GM18499 (cell line): Measurements from ENCODE around the gene PRKG1.

Experiments used
- ATAC-seq: cut with Tn5 transposase; IDR thresholded peaks from one replicate; pipeline ENCODE4 v1.9.1; 2021; ENCODE audit warnings: moderate number of reproducible peaks; ENCODE audit not compliant: insufficient read depth, unreplicated experiment

The PRKG1 gene

GRCh38 chr10:51765284-51765971 lies 691.1 kb downstream of the PRKG1 start:
- ATAC-seq, result no peak

- ATAC-seq, result no peak
Observed at GRCh38 chr10:51766423-51767102, 692.3 kb downstream of the PRKG1 start.

- no peak for ATAC-seq
Observed at GRCh38 chr10:51767103-51767763, 692.9 kb downstream of the PRKG1 start.

- no peak for ATAC-seq
Observed at GRCh38 chr10:51768886-51769465, 694.7 kb downstream of the PRKG1 start.

- ATAC-seq, result no peak
Observed at GRCh38 chr10:51770709-51771108, 696.4 kb downstream of the PRKG1 start.

- no peak for ATAC-seq
Observed at GRCh38 chr10:51772387-51772786, 698.1 kb downstream of the PRKG1 start.

- ATAC-seq, result no peak
Observed at GRCh38 chr10:51773681-51774080, 699.4 kb downstream of the PRKG1 start.

GRCh38 chr10:51783941-51784340 lies 709.7 kb downstream of the PRKG1 start:
- ATAC-seq, result no peak

GRCh38 chr10:51786016-51786683 lies 711.9 kb downstream of the PRKG1 start:
- ATAC-seq, result no peak

GRCh38 chr10:51786684-51787035 lies 712.4 kb downstream of the PRKG1 start:
- no peak for ATAC-seq

GRCh38 chr10:51788273-51788672 lies 714.0 kb downstream of the PRKG1 start:
- ATAC-seq, result no peak

- ATAC-seq, result no peak
Observed at GRCh38 chr10:51789118-51789517, 714.8 kb downstream of the PRKG1 start.

- ATAC-seq, result no peak
Observed at GRCh38 chr10:51789903-51790302, 715.6 kb downstream of the PRKG1 start.

GRCh38 chr10:51792678-51793077 lies 718.4 kb downstream of the PRKG1 start:
- ATAC-seq, result no peak

- ATAC-seq, result no peak
Observed at GRCh38 chr10:51800121-51800520, 725.8 kb downstream of the PRKG1 start.

GRCh38 chr10:51800725-51801424 lies 726.6 kb downstream of the PRKG1 start:
- ATAC-seq, result no peak

GRCh38 chr10:51802030-51802429 lies 727.7 kb downstream of the PRKG1 start:
- no peak for ATAC-seq

GRCh38 chr10:51804866-51805265 lies 730.6 kb downstream of the PRKG1 start:
- ATAC-seq, result no peak

GRCh38 chr10:51806079-51806835 lies 732.0 kb downstream of the PRKG1 start:
- ATAC-seq, result no peak
